Neural crest cell (in vitro differentiated cells): Measurements from ENCODE around the gene OGT. TPM values are rescaled to one million over a fixed set of nuclear protein-coding genes. Genes with fewer than 3 reads are reported as not detected.
"Not testable (repeated sequence)": the region's sequence is repeated elsewhere in the genome, so short reads cannot be mapped to it uniquely, and the experiment has no call there.

ENCODE experiments used
- DNase-seq: peaks from one replicate; pipeline ENCODE4 v3.0.0; 2021; ENCODE audit warnings: low read depth, mixed read lengths, low spot score
- H3K27ac Mint-ChIP-seq: one replicate; pipeline ENCODE4 v1.8.0; 2021; ENCODE audit warnings: mild to moderate bottlenecking, mixed read lengths; ENCODE audit not compliant: unreplicated experiment
- H3K27me3 Mint-ChIP-seq: 2 replicates; pipeline ENCODE4 v1.8.0; 2021; ENCODE audit warnings: low read depth, mild to moderate bottlenecking, mixed read lengths
- H3K36me3 Mint-ChIP-seq: 2 replicates; pipeline ENCODE4 v1.8.0; 2021; ENCODE audit warnings: low read depth, mild to moderate bottlenecking, mixed read lengths
- H3K4me1 Mint-ChIP-seq: 2 replicates; pipeline ENCODE4 v1.8.0; 2021; ENCODE audit warnings: mixed read lengths
- H3K4me3 Mint-ChIP-seq: one replicate; pipeline ENCODE4 v1.8.0; 2021; ENCODE audit warnings: mild to moderate bottlenecking, mixed read lengths
- H3K9me3 Mint-ChIP-seq: 2 replicates; pipeline ENCODE4 v1.8.0; 2021; ENCODE audit warnings: mixed read lengths
- CTCF ChIP-seq: fragments of 200-600 bp; sonication (generic); conservative IDR thresholded peaks from 2 replicates; pipeline ENCODE4 v1.5.0; 2021; ENCODE audit warnings: antibody characterized with exemption, mild to moderate bottlenecking
- total RNA-seq: library from RNA; stranded (reverse); gene quantifications from 2 replicates; pipeline ENCODE4 v1.2.1, GENCODE V29; 2021

OGT gene
- total RNA-seq, 1 donor from 2014 or later: 121 TPM

- DNase-seq: no peak
- no peak for TF ChIP-seq CTCF
- Mint-ChIP-seq H3K27me3 (no peaks in the 10 kb centered on the region), H3K27ac (no peak overlapping the region), H3K9me3 (no peaks in the 10 kb centered on the region), H3K4me1 (no peaks in the 10 kb centered on the region), H3K4me3 (no peak overlapping the region), H3K36me3 (peaks cover 24% of the 10 kb centered on the region)
These were observed 31.0 kb downstream of the OGT start for GRCh38 chrX:71563921-71564320.

GRCh38 chrX:71565474-71566041 lies 32.7 kb downstream of the OGT start:
- Mint-ChIP-seq H3K27ac (no peak overlapping the region), H3K4me1 (no peaks in the 10 kb centered on the region), H3K4me3 (no peak overlapping the region), H3K36me3 (peaks cover 23% of the 10 kb centered on the region), H3K9me3 (no peaks in the 10 kb centered on the region), H3K27me3 (no peaks in the 10 kb centered on the region)
- TF ChIP-seq CTCF: no peak
- no peak for DNase-seq

- not testable (repeated sequence) for H3K9me3 Mint-ChIP-seq
- peaks cover 20% of the 10 kb centered on the region for H3K36me3 Mint-ChIP-seq
These were observed 38.5 kb downstream of the OGT start for GRCh38 chrX:71571390-71571789.

GRCh38 chrX:71573590-71573989 lies 40.7 kb downstream of the OGT start:
- H3K4me1 Mint-ChIP-seq: no peaks in the 10 kb centered on the region
- H3K9me3 Mint-ChIP-seq: peaks cover 5% of the 10 kb centered on the region
- no peak overlapping the region for H3K27ac Mint-ChIP-seq
- no peaks in the 10 kb centered on the region for H3K27me3 Mint-ChIP-seq
- peaks cover 21% of the 10 kb centered on the region for H3K36me3 Mint-ChIP-seq
- H3K4me3 Mint-ChIP-seq: no peak overlapping the region
- no peak for DNase-seq
- TF ChIP-seq CTCF: no peak

More at GRCh38 chrX:71571390-71571789, 38.5 kb downstream of the OGT start:
- not testable (repeated sequence) for H3K4me3 Mint-ChIP-seq, H3K4me1 Mint-ChIP-seq, H3K27me3 Mint-ChIP-seq, H3K27ac Mint-ChIP-seq, DNase-seq

- no peak overlapping the region for H3K27ac Mint-ChIP-seq
These were observed 44.8 kb downstream of the OGT start for GRCh38 chrX:71577682-71578081.

More at GRCh38 chrX:71577682-71578081, 44.8 kb downstream of the OGT start:
- Mint-ChIP-seq H3K4me1 (no peaks in the 10 kb centered on the region), H3K9me3 (peaks cover 5% of the 10 kb centered on the region), H3K36me3 (peaks cover 26% of the 10 kb centered on the region), H3K4me3 (no peak overlapping the region), H3K27me3 (no peaks in the 10 kb centered on the region)
- no peak for DNase-seq
- no peak for TF ChIP-seq CTCF
